ENCODE results near the gene FARP1.

Gene FARP1

DNA sequence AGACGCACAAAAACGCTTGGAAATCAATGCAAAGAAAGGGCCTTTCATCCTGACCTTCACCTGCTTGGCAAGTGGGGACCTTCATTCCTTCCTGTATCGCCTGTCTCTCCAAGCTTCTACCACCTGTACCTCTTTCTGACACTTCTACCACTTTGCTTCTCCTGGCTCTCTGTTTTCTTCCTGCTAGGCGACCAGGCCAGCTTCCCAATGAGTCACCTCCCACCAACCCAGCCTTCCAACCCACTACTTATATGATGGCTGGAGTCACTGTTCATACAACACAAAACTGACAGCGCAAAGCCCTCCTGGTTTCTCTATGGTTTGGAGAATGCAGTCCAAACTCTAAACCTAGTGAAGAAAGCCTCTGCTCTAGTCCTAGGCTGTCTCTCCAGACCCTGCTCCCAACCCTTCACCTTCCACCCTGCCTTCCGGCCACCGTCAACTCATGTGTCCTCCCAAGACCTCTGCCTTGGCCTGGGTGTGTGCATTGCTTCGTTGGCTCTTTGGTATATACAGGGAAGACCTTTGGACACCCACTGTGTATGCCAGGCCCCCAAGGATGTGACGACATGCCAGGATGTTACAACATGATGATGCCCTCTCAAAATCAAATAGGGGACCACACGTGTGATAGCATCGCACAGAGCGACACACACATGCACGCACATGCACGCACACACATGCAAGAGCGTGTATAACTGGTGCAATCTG, 285.5 kb downstream of the FARP1 start:
- Histone ChIP-seq H3K9ac (ENCODE audit: low read length) (no peak overlapping the region), H3K79me2 (ENCODE audit: insufficient read depth, low read length) (no peaks in the 10 kb centered on the region)
- TF ChIP-seq EZH2phosphoT487 (conservative IDR thresholded peaks at IDR 0.05; ENCODE audit: low read length): no peak
- TF ChIP-seq, protein P1, sequence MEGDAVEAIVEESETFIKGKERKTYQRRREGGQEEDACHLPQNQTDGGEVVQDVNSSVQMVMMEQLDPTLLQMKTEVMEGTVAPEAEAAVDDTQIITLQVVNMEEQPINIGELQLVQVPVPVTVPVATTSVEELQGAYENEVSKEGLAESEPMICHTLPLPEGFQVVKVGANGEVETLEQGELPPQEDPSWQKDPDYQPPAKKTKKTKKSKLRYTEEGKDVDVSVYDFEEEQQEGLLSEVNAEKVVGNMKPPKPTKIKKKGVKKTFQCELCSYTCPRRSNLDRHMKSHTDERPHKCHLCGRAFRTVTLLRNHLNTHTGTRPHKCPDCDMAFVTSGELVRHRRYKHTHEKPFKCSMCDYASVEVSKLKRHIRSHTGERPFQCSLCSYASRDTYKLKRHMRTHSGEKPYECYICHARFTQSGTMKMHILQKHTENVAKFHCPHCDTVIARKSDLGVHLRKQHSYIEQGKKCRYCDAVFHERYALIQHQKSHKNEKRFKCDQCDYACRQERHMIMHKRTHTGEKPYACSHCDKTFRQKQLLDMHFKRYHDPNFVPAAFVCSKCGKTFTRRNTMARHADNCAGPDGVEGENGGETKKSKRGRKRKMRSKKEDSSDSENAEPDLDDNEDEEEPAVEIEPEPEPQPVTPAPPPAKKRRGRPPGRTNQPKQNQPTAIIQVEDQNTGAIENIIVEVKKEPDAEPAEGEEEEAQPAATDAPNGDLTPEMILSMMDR (IDR thresholded peaks at IDR 0.05; ENCODE audit: insufficient read depth, low read length, poor library complexity, severe bottlenecking): no peak

DNA sequence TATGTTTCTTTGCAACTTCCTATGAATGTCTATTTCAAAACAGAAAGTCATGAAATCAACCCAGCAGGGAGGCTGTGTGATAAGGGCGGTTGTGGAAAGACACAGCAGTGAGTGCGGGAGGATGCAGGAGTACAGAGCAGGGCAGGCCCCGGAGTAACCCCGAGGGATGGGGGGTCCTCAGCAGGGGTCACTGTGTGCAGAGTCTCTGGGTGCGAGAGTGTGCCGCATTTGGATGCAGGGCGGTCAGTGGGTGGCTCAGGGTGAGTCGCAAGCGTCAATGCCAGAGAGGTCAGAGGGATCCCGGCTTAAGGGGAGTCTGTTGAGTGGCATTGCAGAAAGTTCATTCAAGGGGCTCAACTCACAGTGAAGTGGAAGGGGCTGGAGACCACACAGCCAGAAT, 286.2 kb downstream of the FARP1 start:
- no peak overlapping the region for H3K27ac ChIP-seq (ENCODE audit: low read depth, low read length)
- no peaks in the 10 kb centered on the region for H3K36me3 ChIP-seq (ENCODE audit: low read length)

More for the DNA sequence above, 285.5 kb downstream of the FARP1 start:
- Histone ChIP-seq H3K27ac (ENCODE audit: low read depth, low read length) (no peak overlapping the region), H3K27me3 (ENCODE audit: low read length) (no peaks in the 10 kb centered on the region), H2AFZ (ENCODE audit: low read depth, low read length, severe bottlenecking) (no peak overlapping the region), H3F3A (ENCODE audit: insufficient read depth) (no peaks in the 10 kb centered on the region), H4K20me1 (ENCODE audit: low read depth, low read length) (no peaks in the 10 kb centered on the region), H3K9me3 (ENCODE audit: insufficient read depth, low read length) (no peaks in the 10 kb centered on the region), H3K9me2 (replicated peaks; ENCODE audit: insufficient read depth, low read length) (no peaks in the 10 kb centered on the region), H3K4me2 (ENCODE audit: low read depth, low read length, poor library complexity, severe bottlenecking) (no peak overlapping the region), H3K36me3 (ENCODE audit: low read length) (no peaks in the 10 kb centered on the region), H3K4me3 (ENCODE audit: insufficient read depth, low read length, poor library complexity, severe bottlenecking) (no peak overlapping the region)

GRCh38 chr13:98429531-98429930, 286.6 kb downstream of the FARP1 start:
- Histone ChIP-seq H3K4me2 (ENCODE audit: low read depth, low read length, poor library complexity, severe bottlenecking) (no peak overlapping the region), H4K20me1 (ENCODE audit: low read depth, low read length) (no peaks in the 10 kb centered on the region), H3K4me3 (ENCODE audit: insufficient read depth, low read length, poor library complexity, severe bottlenecking) (no peak overlapping the region), H2AFZ (ENCODE audit: low read depth, low read length, severe bottlenecking) (no peak overlapping the region), H3K36me3 (ENCODE audit: low read length) (no peaks in the 10 kb centered on the region), H3F3A (ENCODE audit: insufficient read depth) (no peaks in the 10 kb centered on the region), H3K9me2 (replicated peaks; ENCODE audit: insufficient read depth, low read length) (no peaks in the 10 kb centered on the region), H3K27ac (ENCODE audit: low read depth, low read length) (no peak overlapping the region), H3K9ac (ENCODE audit: low read length) (no peak overlapping the region), H3K79me2 (ENCODE audit: insufficient read depth, low read length) (no peaks in the 10 kb centered on the region), H3K9me3 (ENCODE audit: insufficient read depth, low read length) (no peaks in the 10 kb centered on the region), H3K27me3 (ENCODE audit: low read length) (no peaks in the 10 kb centered on the region)
- TF ChIP-seq EZH2phosphoT487 (conservative IDR thresholded peaks at IDR 0.05; ENCODE audit: low read length): no peak
- TF ChIP-seq, protein P1 (IDR thresholded peaks at IDR 0.05; ENCODE audit: insufficient read depth, low read length, poor library complexity, severe bottlenecking): no peak

More for the DNA sequence above, 286.2 kb downstream of the FARP1 start:
- no peaks in the 10 kb centered on the region for H4K20me1 ChIP-seq (ENCODE audit: low read depth, low read length)
- H3K79me2 ChIP-seq (ENCODE audit: insufficient read depth, low read length): no peaks in the 10 kb centered on the region
- H2AFZ ChIP-seq (ENCODE audit: low read depth, low read length, severe bottlenecking): no peak overlapping the region
- no peak for TF ChIP-seq EZH2phosphoT487 (conservative IDR thresholded peaks at IDR 0.05; ENCODE audit: low read length)
- TF ChIP-seq, protein P1 (IDR thresholded peaks at IDR 0.05; ENCODE audit: insufficient read depth, low read length, poor library complexity, severe bottlenecking): no peak
- H3K9me2 ChIP-seq (replicated peaks; ENCODE audit: insufficient read depth, low read length): no peaks in the 10 kb centered on the region
- no peak overlapping the region for H3K4me2 ChIP-seq (ENCODE audit: low read depth, low read length, poor library complexity, severe bottlenecking)
- H3K4me3 ChIP-seq (ENCODE audit: insufficient read depth, low read length, poor library complexity, severe bottlenecking): no peak overlapping the region
- H3K27me3 ChIP-seq (ENCODE audit: low read length): no peaks in the 10 kb centered on the region
- no peaks in the 10 kb centered on the region for H3F3A ChIP-seq (ENCODE audit: insufficient read depth)
- no peak overlapping the region for H3K9ac ChIP-seq (ENCODE audit: low read length)
- no peaks in the 10 kb centered on the region for H3K9me3 ChIP-seq (ENCODE audit: insufficient read depth, low read length)

All from SU-DHL-6 (cell line).